Endothelial cell of umbilical vein (primary cell): ENCODE measurements around the gene KDR. TPM values are rescaled to one million over a fixed set of nuclear protein-coding genes. Genes with fewer than 3 reads are reported as not detected.

Source experiments
- BruUV-seq: library from RNA; stranded (reverse); fragments of 400-500 nt; replicated peaks from 2 replicates; lab custom pipeline; 2021; lab: Mats Ljungman, UMichigan
- CTCF ChIA-PET: fragments of 300-600, 350-600 bp; sonication (Branson Sonifier 250); formaldehyde crosslinking; loops from one replicate; lab custom pipeline; 2021; ENCODE audit warnings: antibody characterized with exemption, inconsistent platforms; lab: Charles Lee
- POLR2A ChIA-PET: fragments of 300-600, 350-600 bp; sonication (Branson Sonifier 250); formaldehyde crosslinking; loops from one replicate; lab custom pipeline; 2021; ENCODE audit warnings: antibody characterized with exemption, inconsistent platforms; lab: Charles Lee
- DNase-seq: peaks from one replicate; pipeline ENCODE4 v3.0.0-alpha.2; 2011; ENCODE audit warnings: low read depth, low spot score
- FAIRE-seq: peaks from 2 replicates; lab custom pipeline; 2011; peaks lifted over from hg19 to GRCh38; lab: Jason Lieb, UNC
- H2AFZ ChIP-seq: 2 replicates; pipeline ENCODE4 v1.6.0; 2012; ENCODE audit warnings: low read depth, low read length, control low read depth, inconsistent platforms
- H3K27ac ChIP-seq: 2 replicates; pipeline ENCODE4 v1.5.1; 2011; ENCODE audit warnings: low read depth, mild to moderate bottlenecking, control low read depth, low read length, moderate library complexity; ENCODE audit not compliant: insufficient read depth
- H3K27me3 ChIP-seq, 2 experiments: 2 replicates each; pipeline versions ENCODE4 v1.6.0 to v1.6.1; 2011; ENCODE audit warnings: low read length in 2 of 2, mixed read lengths in 1 of 2; ENCODE audit not compliant: control insufficient read depth in 2 of 2, insufficient read depth in 2 of 2
- H3K36me3 ChIP-seq, 2 experiments: 2 replicates in 1 of 2; 3 replicates in 1 of 2; pipeline ENCODE4 v1.5.1; 2011; ENCODE audit warnings: low read length in 2 of 2, mild to moderate bottlenecking in 1 of 2, moderate library complexity in 1 of 2; ENCODE audit not compliant: control insufficient read depth in 2 of 2, insufficient read depth in 2 of 2; ENCODE audit errors: extremely low read depth in 1 of 2
- H3K4me1 ChIP-seq: 3 replicates; pipeline ENCODE4 v1.5.1; 2011; ENCODE audit warnings: mild to moderate bottlenecking, low read length; ENCODE audit not compliant: control insufficient read depth, insufficient read depth; ENCODE audit errors: extremely low read depth
- H3K4me2 ChIP-seq: 2 replicates; pipeline ENCODE4 v1.6.1; 2011; ENCODE audit warnings: low read length, control low read depth, mixed read lengths; ENCODE audit not compliant: insufficient read depth
- H3K4me3 ChIP-seq, 3 experiments: fragments of 200-600 bp in 1 of 3; sonication (generic), shearing (Covaris generic) in 1 of 3; replicated peaks in 1 of 3; 2 replicates each; pipeline ENCODE4 v1.5.1; 2011 to 2016; ENCODE audit warnings: control low read depth in 3 of 3, low read length in 3 of 3, mild to moderate bottlenecking in 2 of 3, inconsistent platforms in 1 of 3, low read depth in 1 of 3, moderate library complexity in 1 of 3; ENCODE audit not compliant: insufficient read depth in 1 of 3
- H3K79me2 ChIP-seq: 2 replicates; pipeline ENCODE4 v1.6.0; 2012; ENCODE audit warnings: low read length, inconsistent platforms; ENCODE audit not compliant: control insufficient read depth, insufficient read depth
- H3K9ac ChIP-seq: replicated peaks from 2 replicates; pipeline ENCODE3; 2011; ENCODE audit warnings: low read length, control low read depth; ENCODE audit not compliant: insufficient read depth; ENCODE audit errors: extremely low read depth
- H3K9me1 ChIP-seq: replicated peaks from 3 replicates; pipeline ENCODE4 v1.6.0; 2011; ENCODE audit warnings: mild to moderate bottlenecking, low read length; ENCODE audit not compliant: control insufficient read depth, insufficient read depth; ENCODE audit errors: extremely low read depth
- H3K9me3 ChIP-seq: replicated peaks from 2 replicates; pipeline ENCODE4 v1.5.1; 2012; ENCODE audit warnings: low read length, inconsistent platforms; ENCODE audit not compliant: control insufficient read depth, insufficient read depth
- H4K20me1 ChIP-seq: replicated peaks from 2 replicates; pipeline ENCODE3; 2011; ENCODE audit warnings: mild to moderate bottlenecking, low read length; ENCODE audit not compliant: control insufficient read depth, insufficient read depth; ENCODE audit errors: extremely low read depth
- CTCF ChIP-seq, 2 donors: IDR thresholded peaks; 1 replicate in 1 of 2; 2 replicates in 1 of 2; pipeline ENCODE4 v1.5.1; 2011; ENCODE audit warnings: low read length in 2 of 2, mild to moderate bottlenecking in 2 of 2, moderate library complexity in 2 of 2, control low read depth in 1 of 2, inconsistent platforms in 1 of 2, low read depth in 1 of 2; ENCODE audit not compliant: insufficient read depth in 1 of 2; ENCODE audit errors: extremely low read depth in 1 of 2
- EZH2 ChIP-seq: IDR thresholded peaks from 2 replicates; pipeline ENCODE4 v1.6.1; 2012; ENCODE audit warnings: borderline replicate concordance, low read depth, mild to moderate bottlenecking, moderate library complexity, low read length, inconsistent platforms; ENCODE audit not compliant: severe bottlenecking
- JUN ChIP-seq: IDR thresholded peaks from 2 replicates; pipeline ENCODE4 v1.6.1; 2011; ENCODE audit warnings: borderline replicate concordance, low read depth; ENCODE audit not compliant: insufficient read length, insufficient read depth
- POLR2AphosphoS5 ChIP-seq: IDR thresholded peaks from 2 replicates; pipeline ENCODE4 v1.6.1; 2012; ENCODE audit warnings: low read depth, mild to moderate bottlenecking, control low read depth, low read length, moderate library complexity; ENCODE audit not compliant: insufficient read depth
- dilution Hi-C: fragments of 300-500 bp; cut with MboI; formaldehyde crosslinking; loops from one replicate; pipeline ENCODE4 v1.15.0; 2019; ENCODE audit warnings: low sequenced_read_pairs; ENCODE audit not compliant: extremely low pct_ligation_motif_present
- intact Hi-C: fragments of 100-400 bp; cut with micrococcal nuclease; formaldehyde crosslinking; loops from one replicate; pipeline ENCODE4 v1.10.0; 2022
- polyA plus RNA-seq, 4 experiments: library from polyadenylated mRNA; depleted of rRNA in 3 of 4; stranded (reverse) in 3 of 4; unstranded in 1 of 4; fragments of >200 nt; gene quantifications; 2 replicates each; pipeline versions ENCODE4 v1.2.1 to v1.2.3, GENCODE V29; 2011 to 2012; ENCODE audit warnings: missing spikeins in 1 of 4
- total RNA-seq: library from RNA; stranded (reverse); gene quantifications from 2 replicates; pipeline ENCODE4 v1.2.3, GENCODE V29; 2021
- TF ChIP-seq, protein P1 (sequence below): IDR thresholded peaks from 2 replicates; pipeline ENCODE4 v1.6.1; 2011; ENCODE audit not compliant: insufficient read depth, insufficient read length

The KDR gene
- total and polyA plus RNA-seq, 2 donors (not counting 3 experiments of a cell fraction or from before 2014, with no cell fraction given) = 80.5 to 145 TPM

DNA sequence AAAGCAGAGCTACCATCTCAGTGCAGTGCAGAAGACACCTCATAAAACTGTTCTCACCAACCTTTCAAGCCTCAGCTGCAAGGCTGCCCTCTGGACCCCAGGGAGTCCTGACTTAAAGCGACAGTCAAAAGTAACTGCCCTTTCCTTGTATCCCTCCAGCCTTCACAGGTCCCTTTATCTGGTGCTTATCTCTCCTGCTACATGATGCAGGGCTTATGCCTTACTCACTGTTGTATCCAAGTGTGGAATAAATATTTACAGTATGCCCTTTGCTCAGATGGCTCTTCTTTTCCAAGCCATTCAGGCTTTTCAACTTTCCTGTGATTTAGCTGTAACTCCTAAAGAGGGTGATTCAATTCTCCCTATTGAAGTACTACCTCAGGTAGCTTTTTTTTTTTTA lies 92.6 kb downstream of the KDR start:
- H3K4me1 ChIP-seq = no peaks in the 10 kb centered on the region
- FAIRE-seq = no peak
- ChIA-PET CTCF (no interaction called here), POLR2A (interaction anchor here (0.6 kb wide), 1 partner anchor 24 kb away, joined by 3 read pairs; no protein-coding TSS in a partner anchor)
- no peaks in the 10 kb centered on the region for H3K9me1 ChIP-seq
- no peaks in the 10 kb centered on the region for H3K79me2 ChIP-seq
- no peak overlapping the region for H3K4me3 ChIP-seq
- TF ChIP-seq, protein P1, sequence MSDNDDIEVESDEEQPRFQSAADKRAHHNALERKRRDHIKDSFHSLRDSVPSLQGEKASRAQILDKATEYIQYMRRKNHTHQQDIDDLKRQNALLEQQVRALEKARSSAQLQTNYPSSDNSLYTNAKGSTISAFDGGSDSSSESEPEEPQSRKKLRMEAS = no peak
- TF ChIP-seq POLR2AphosphoS5 (no peak), EZH2 (no peak), JUN (no peak), CTCF (IDR thresholded peaks at IDR 0.05; ENCODE audit: extremely low read depth in 1 of 2, insufficient read depth in 1 of 2, low read depth in 1 of 2, low read length in 2 of 2) (no peak)
- dilution Hi-C loops = no loop called here
- no peaks in the 10 kb centered on the region for H3K36me3 ChIP-seq
- H4K20me1 ChIP-seq = no peaks in the 10 kb centered on the region
- no peak overlapping the region for H3K27ac ChIP-seq
- no peak overlapping the region for H2AFZ ChIP-seq
- H3K9ac ChIP-seq = no peak overlapping the region
- H3K4me2 ChIP-seq = no peak overlapping the region
- DNase-seq = no peak
- intact Hi-C loops = no loop called here
- H3K27me3 ChIP-seq = peaks cover 0 to 2% of the 10 kb centered on the region in 2 experiments
- no TSS peak for BruUV-seq
- H3K9me3 ChIP-seq = no peaks in the 10 kb centered on the region
